Measurements from ENCODE around the gene TTC39B.

TTC39B gene

GRCh38 chr9:15225564-15226126, 81.4 kb downstream of the TTC39B start:
- DNase-seq (ENCODE audit: low spot score): no peak
- TF ChIP-seq CTCF (IDR thresholded peaks at IDR 0.05; ENCODE audit: extremely low read depth, missing control alignments): no peak

DNA sequence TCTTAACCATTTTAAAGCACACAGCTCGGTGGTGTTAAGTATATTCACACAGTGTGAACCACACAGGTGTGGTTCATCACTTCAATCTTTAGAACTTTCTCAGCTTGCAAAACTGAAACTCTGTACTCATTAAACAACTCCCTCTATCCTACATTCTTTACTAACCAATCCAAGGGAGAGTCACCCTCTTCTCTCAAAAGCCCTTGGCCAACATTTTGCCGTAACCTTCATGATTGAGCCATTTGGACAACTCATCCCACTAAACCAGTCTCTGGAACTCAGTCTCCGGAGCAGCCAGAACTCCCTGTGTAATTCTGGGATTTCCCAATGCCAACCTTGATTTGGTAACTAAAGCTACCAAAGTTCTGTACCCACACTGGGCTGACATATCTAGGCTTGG, 84.7 kb downstream of the TTC39B start:
- no peak for DNase-seq (ENCODE audit: low spot score)
- no peak for TF ChIP-seq CTCF (IDR thresholded peaks at IDR 0.05; ENCODE audit: extremely low read depth, missing control alignments)

GRCh38 chr9:15221746-15222145, 85.3 kb downstream of the TTC39B start:
- TF ChIP-seq CTCF (IDR thresholded peaks at IDR 0.05; ENCODE audit: extremely low read depth, missing control alignments): no peak
- DNase-seq (ENCODE audit: low spot score): no peak

GRCh38 chr9:15220658-15221318, 86.2 kb downstream of the TTC39B start:
- DNase-seq (ENCODE audit: low spot score): no peak
- TF ChIP-seq CTCF (IDR thresholded peaks at IDR 0.05; ENCODE audit: extremely low read depth, missing control alignments): no peak

DNA sequence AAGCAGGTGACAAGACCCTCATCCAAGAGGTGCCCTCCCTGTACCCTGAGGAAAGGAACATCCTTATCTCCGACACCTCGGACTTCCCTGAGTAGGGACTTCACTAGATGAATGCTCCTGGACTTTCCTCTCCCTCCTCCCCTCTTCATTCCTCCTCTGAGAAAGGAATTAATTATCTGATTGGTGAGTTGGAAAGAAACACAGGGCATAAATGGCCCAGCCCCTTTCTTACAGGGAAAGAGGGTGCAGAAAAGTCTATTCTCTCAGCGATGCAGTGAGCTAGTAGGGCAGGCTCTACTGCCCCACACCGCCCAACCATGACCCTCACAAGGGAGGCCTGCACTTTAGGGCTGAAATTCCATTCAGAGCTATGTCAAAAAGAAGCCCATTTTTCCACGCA, 87.5 kb downstream of the TTC39B start:
- TF ChIP-seq CTCF (IDR thresholded peaks at IDR 0.05; ENCODE audit: extremely low read depth, missing control alignments): no peak

GRCh38 chr9:15218994-15219393, 88.0 kb downstream of the TTC39B start:
- TF ChIP-seq CTCF (IDR thresholded peaks at IDR 0.05; ENCODE audit: extremely low read depth, missing control alignments): no peak
- DNase-seq (ENCODE audit: low spot score): no peak

More for the DNA sequence above, 87.5 kb downstream of the TTC39B start:
- no peak for DNase-seq (ENCODE audit: low spot score)

DNA sequence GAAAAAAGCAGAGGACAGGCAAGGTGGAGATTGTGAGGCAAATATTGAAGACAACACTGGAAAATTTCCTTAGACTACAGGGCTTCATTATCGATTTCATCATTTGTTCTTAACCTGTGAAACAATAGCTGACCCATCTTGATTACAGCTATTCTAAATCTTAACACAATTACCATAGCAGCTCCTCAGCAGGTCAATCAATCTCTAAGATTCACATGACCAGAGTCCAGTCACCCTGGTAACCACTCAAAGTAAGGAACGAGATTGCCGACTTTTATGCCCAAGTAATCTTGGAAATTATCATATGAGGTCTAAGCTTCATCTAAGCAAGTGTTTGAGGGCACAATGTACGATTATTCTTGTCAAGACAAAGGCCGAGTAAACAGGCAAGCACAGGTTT, 93.8 kb downstream of the TTC39B start:
- no peak for TF ChIP-seq CTCF (IDR thresholded peaks at IDR 0.05; ENCODE audit: extremely low read depth, missing control alignments)
- DNase-seq (ENCODE audit: low spot score): no peak
